H9 (cell line): ENCODE measurements around the gene MAP3K20. TPM values are rescaled to one million over a fixed set of nuclear protein-coding genes. Genes with fewer than 3 reads are reported as not detected.

Source experiments
- DNase-seq: peaks from one replicate; pipeline ENCODE4 v3.0.0-alpha.2; 2017
- H2AFZ ChIP-seq: one replicate; pipeline ENCODE4 v1.6.1; 2013; ENCODE audit warnings: mild to moderate bottlenecking, low read length, control low read depth, moderate library complexity
- H2AK5ac ChIP-seq: 2 replicates; pipeline ENCODE4 v1.6.1; 2013; ENCODE audit warnings: low read length, control low read depth, mixed read lengths; ENCODE audit not compliant: insufficient read length
- H2BK120ac ChIP-seq: one replicate; pipeline ENCODE4 v1.6.1; 2013; ENCODE audit warnings: low read depth, mild to moderate bottlenecking, low read length, control low read depth, inconsistent platforms; ENCODE audit not compliant: poor library complexity, severe bottlenecking
- H2BK12ac ChIP-seq: 2 replicates; pipeline ENCODE4 v1.6.1; 2013; ENCODE audit warnings: low read length, control low read depth, mixed read lengths, low read depth; ENCODE audit not compliant: insufficient read length
- H2BK15ac ChIP-seq: 2 replicates; pipeline ENCODE4 v1.6.1; 2013; ENCODE audit warnings: low read depth, low read length, control low read depth
- H2BK20ac ChIP-seq: one replicate; pipeline ENCODE4 v1.6.1; 2013; ENCODE audit warnings: low read depth, mild to moderate bottlenecking, low read length, control low read depth, inconsistent platforms; ENCODE audit not compliant: poor library complexity, severe bottlenecking
- H2BK5ac ChIP-seq: 2 replicates; pipeline ENCODE4 v1.6.1; 2013; ENCODE audit warnings: low read length, control low read depth, mixed read lengths; ENCODE audit not compliant: insufficient read length
- H3K14ac ChIP-seq: 2 replicates; pipeline ENCODE4 v1.6.1; 2013; ENCODE audit warnings: low read length, control low read depth; ENCODE audit not compliant: insufficient read depth
- H3K18ac ChIP-seq: 2 replicates; pipeline ENCODE4 v1.6.1; 2013; ENCODE audit warnings: low read depth, mild to moderate bottlenecking, mixed read lengths, low read length, control low read depth; ENCODE audit not compliant: insufficient read length
- H3K23ac ChIP-seq: 2 replicates; pipeline ENCODE4 v1.6.1; 2013; ENCODE audit warnings: low read length, control low read depth, mixed read lengths, low read depth; ENCODE audit not compliant: insufficient read length
- H3K23me2 ChIP-seq: 2 replicates; pipeline ENCODE4 v1.6.1; 2013; ENCODE audit warnings: low read depth, mild to moderate bottlenecking, mixed read lengths, low read length, control low read depth; ENCODE audit not compliant: insufficient read length, poor library complexity, severe bottlenecking
- H3K27ac ChIP-seq: 2 replicates; pipeline ENCODE4 v1.5.1; 2013; ENCODE audit warnings: low read length, control low read depth, mixed read lengths, low read depth; ENCODE audit not compliant: insufficient read length
- H3K27me3 ChIP-seq: 2 replicates; pipeline ENCODE4 v1.6.1; 2013; ENCODE audit warnings: low read length, control low read depth, inconsistent platforms; ENCODE audit not compliant: insufficient read depth
- H3K4ac ChIP-seq: 2 replicates; pipeline ENCODE4 v1.6.1; 2013; ENCODE audit warnings: low read depth, mild to moderate bottlenecking, control low read depth, inconsistent platforms, low read length, moderate library complexity
- H3K4me1 ChIP-seq: 2 replicates; pipeline ENCODE4 v1.6.1; 2013; ENCODE audit warnings: low read length, control low read depth, inconsistent platforms; ENCODE audit not compliant: insufficient read depth
- H3K4me2 ChIP-seq: 2 replicates; pipeline ENCODE4 v1.6.1; 2013; ENCODE audit warnings: low read length, control low read depth, mixed read lengths; ENCODE audit not compliant: insufficient read length, insufficient read depth
- H3K56ac ChIP-seq: 2 replicates; pipeline ENCODE4 v1.6.1; 2013; ENCODE audit warnings: low read depth, mild to moderate bottlenecking, mixed read lengths, low read length, control low read depth; ENCODE audit not compliant: insufficient read length
- H3K79me1 ChIP-seq: 2 replicates; pipeline ENCODE4 v1.6.1; 2013; ENCODE audit warnings: low read depth, mild to moderate bottlenecking, moderate library complexity, low read length, control low read depth, inconsistent platforms; ENCODE audit not compliant: insufficient read depth, poor library complexity, severe bottlenecking
- H3K79me2 ChIP-seq: 2 replicates; pipeline ENCODE4 v1.6.1; 2013; ENCODE audit warnings: low read length, control low read depth, inconsistent platforms; ENCODE audit not compliant: insufficient read depth
- H3K9ac ChIP-seq: 2 replicates; pipeline ENCODE4 v1.6.1; 2013; ENCODE audit warnings: low read length, control low read depth, mixed read lengths; ENCODE audit not compliant: insufficient read length; ENCODE audit errors: extremely low read depth
- H3K9me3 ChIP-seq: one replicate; pipeline ENCODE4 v1.6.1; 2013; ENCODE audit warnings: low read depth, low read length, inconsistent platforms; ENCODE audit not compliant: control insufficient read depth
- H3T11ph ChIP-seq: one replicate; pipeline ENCODE4 v1.6.1; 2013; ENCODE audit warnings: mild to moderate bottlenecking, low read length, control low read depth, inconsistent platforms
- H4K20me1 ChIP-seq: one replicate; pipeline ENCODE4 v1.6.1; 2013; ENCODE audit not compliant: control insufficient read depth, insufficient read length, insufficient read depth
- H4K5ac ChIP-seq: 2 replicates; pipeline ENCODE4 v1.6.1; 2013; ENCODE audit warnings: low read depth, mild to moderate bottlenecking, mixed read lengths, low read length, control low read depth; ENCODE audit not compliant: insufficient read length
- H4K8ac ChIP-seq: replicated peaks from 2 replicates; pipeline ENCODE4 v1.6.1; 2013; ENCODE audit warnings: low read length, control low read depth, mixed read lengths, low read depth; ENCODE audit not compliant: insufficient read length
- H4K91ac ChIP-seq: 2 replicates; pipeline ENCODE4 v1.6.1; 2013; ENCODE audit warnings: low read depth, mild to moderate bottlenecking, moderate library complexity, mixed read lengths, low read length, control low read depth; ENCODE audit not compliant: insufficient read length
- H3K27ac Mint-ChIP-seq, 3 experiments: 2 replicates in 2 of 3; 3 replicates in 1 of 3; pipeline ENCODE4 v1.8.0; 2020 to 2021; ENCODE audit warnings: mixed read lengths in 3 of 3, mild to moderate bottlenecking in 1 of 3, moderate library complexity in 1 of 3
- H3K27me3 Mint-ChIP-seq: 2 replicates; pipeline ENCODE4 v1.8.0; 2021; ENCODE audit warnings: low read depth, mild to moderate bottlenecking, moderate library complexity, mixed read lengths
- H3K36me3 Mint-ChIP-seq, 3 experiments: 2 replicates in 2 of 3; 3 replicates in 1 of 3; pipeline ENCODE4 v1.8.0; 2020 to 2021; ENCODE audit warnings: low read depth in 3 of 3, mixed read lengths in 3 of 3; ENCODE audit not compliant: insufficient read depth in 1 of 3
- H3K4me1 Mint-ChIP-seq, 2 experiments: 2 replicates each; pipeline ENCODE4 v1.8.0; 2020; ENCODE audit warnings: mixed read lengths in 2 of 2
- H3K4me3 Mint-ChIP-seq, 2 experiments: 2 replicates in 1 of 2; 3 replicates in 1 of 2; pipeline ENCODE4 v1.8.0; 2020 to 2021; ENCODE audit warnings: mild to moderate bottlenecking in 2 of 2, mixed read lengths in 2 of 2, moderate library complexity in 1 of 2
- H3K9me3 Mint-ChIP-seq, 2 experiments: 2 replicates in 1 of 2; 3 replicates in 1 of 2; pipeline ENCODE4 v1.8.0; 2020; ENCODE audit warnings: mild to moderate bottlenecking in 2 of 2, mixed read lengths in 2 of 2, moderate library complexity in 1 of 2
- WGBS: extraction: QIAGEN DNeasy Blood & Tissue Kit; methylation state at CpG from one replicate; pipeline ENCODE4 v1.1.7; 2013; ENCODE audit warnings: missing lambda C conversion rate, low lambda C conversion rate, mixed read lengths; ENCODE audit not compliant: insufficient read length; ENCODE audit errors: extremely low coverage; 5-methylcytosine and 5-hydroxymethylcytosine counted together
- total RNA-seq: library from RNA; stranded (reverse); gene quantifications from 2 replicates; pipeline ENCODE4 v1.2.1, GENCODE V29; 2021
- TF ChIP-seq, protein P1 (sequence below): fragments of 200-600 bp; sonication (generic); conservative IDR thresholded peaks from 3 replicates; pipeline ENCODE4 v1.8.0; 2021; ENCODE audit warnings: antibody characterized with exemption, mild to moderate bottlenecking

Gene MAP3K20
- total RNA-seq, 1 experiment from 2014 or later = 8.7 TPM

- no peak overlapping the region for H2AK5ac ChIP-seq
- no peaks in the 10 kb centered on the region for H3K23me2 ChIP-seq
- Mint-ChIP-seq H3K27me3 (no peaks in the 10 kb centered on the region), H3K4me3 (no peak overlapping the region), H3K27ac (no peak overlapping the region), H3K9me3 (peaks cover 0 to 11% of the 10 kb centered on the region in 2 experiments; a peak in 4 of 5 replicates), H3K36me3 (peaks cover 0 to 13% (median 0%) of the 10 kb centered on the region in 3 experiments; a peak in 5 of 7 replicates), H3K4me1 (peaks cover 0 to 8% of the 10 kb centered on the region in 2 experiments; a peak in 1 of 4 replicates)
- H2BK5ac ChIP-seq = no peak overlapping the region
- no peak overlapping the region for H3K18ac ChIP-seq
- H3K9ac ChIP-seq = no peak overlapping the region
- TF ChIP-seq, protein P1, sequence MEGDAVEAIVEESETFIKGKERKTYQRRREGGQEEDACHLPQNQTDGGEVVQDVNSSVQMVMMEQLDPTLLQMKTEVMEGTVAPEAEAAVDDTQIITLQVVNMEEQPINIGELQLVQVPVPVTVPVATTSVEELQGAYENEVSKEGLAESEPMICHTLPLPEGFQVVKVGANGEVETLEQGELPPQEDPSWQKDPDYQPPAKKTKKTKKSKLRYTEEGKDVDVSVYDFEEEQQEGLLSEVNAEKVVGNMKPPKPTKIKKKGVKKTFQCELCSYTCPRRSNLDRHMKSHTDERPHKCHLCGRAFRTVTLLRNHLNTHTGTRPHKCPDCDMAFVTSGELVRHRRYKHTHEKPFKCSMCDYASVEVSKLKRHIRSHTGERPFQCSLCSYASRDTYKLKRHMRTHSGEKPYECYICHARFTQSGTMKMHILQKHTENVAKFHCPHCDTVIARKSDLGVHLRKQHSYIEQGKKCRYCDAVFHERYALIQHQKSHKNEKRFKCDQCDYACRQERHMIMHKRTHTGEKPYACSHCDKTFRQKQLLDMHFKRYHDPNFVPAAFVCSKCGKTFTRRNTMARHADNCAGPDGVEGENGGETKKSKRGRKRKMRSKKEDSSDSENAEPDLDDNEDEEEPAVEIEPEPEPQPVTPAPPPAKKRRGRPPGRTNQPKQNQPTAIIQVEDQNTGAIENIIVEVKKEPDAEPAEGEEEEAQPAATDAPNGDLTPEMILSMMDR = no peak
- H3K4me1 ChIP-seq = no peaks in the 10 kb centered on the region
- no peak for DNase-seq
- no peaks in the 10 kb centered on the region for H3K79me2 ChIP-seq
- H3K14ac ChIP-seq = no peak overlapping the region
- no peak overlapping the region for H3T11ph ChIP-seq
- H4K5ac ChIP-seq = no peak overlapping the region
- no peaks in the 10 kb centered on the region for H3K27me3 ChIP-seq
- H3K56ac ChIP-seq = no peak overlapping the region
- H2BK15ac ChIP-seq = no peak overlapping the region
- no peak overlapping the region for H4K8ac ChIP-seq
- no peak overlapping the region for H3K27ac ChIP-seq
- H4K91ac ChIP-seq = no peak overlapping the region
- H2BK20ac ChIP-seq = no peak overlapping the region
- H4K20me1 ChIP-seq = no peaks in the 10 kb centered on the region
- no peak overlapping the region for H3K4me2 ChIP-seq
- WGBS = no CpG with 5 or more reads among the region's 2 CpGs
- no peaks in the 10 kb centered on the region for H3K9me3 ChIP-seq
- no peak overlapping the region for H2BK12ac ChIP-seq
- H2AFZ ChIP-seq = no peak overlapping the region
- H3K23ac ChIP-seq = no peak overlapping the region
- no peak overlapping the region for H3K4ac ChIP-seq
- no peaks in the 10 kb centered on the region for H3K79me1 ChIP-seq
- H2BK120ac ChIP-seq = no peak overlapping the region
These were observed 211.9 kb downstream of the MAP3K20 start for GRCh38 chr2:173287594-173287993.
